DOHH2 (cell line): Measurements from ENCODE around the gene ONECUT1.

ENCODE experiments used
- H3F3A ChIP-seq: fragments of 200-600 bp; sonication (generic), shearing (Covaris generic); 2 replicates; pipeline ENCODE4 v1.6.0; 2016; ENCODE audit warnings: antibody characterized with exemption, mild to moderate bottlenecking; ENCODE audit not compliant: control insufficient read depth, insufficient read depth
- H3K27ac ChIP-seq: fragments of 200-600 bp; sonication (generic); 2 replicates; pipeline ENCODE4 v1.5.1; 2014; ENCODE audit warnings: low read depth, mild to moderate bottlenecking, low read length, moderate library complexity
- H3K27me3 ChIP-seq: fragments of 200-600 bp; sonication (generic); 2 replicates; pipeline ENCODE4 v1.6.1; 2014; ENCODE audit warnings: mild to moderate bottlenecking, low read length, mixed read lengths; ENCODE audit not compliant: control insufficient read depth
- H3K36me3 ChIP-seq: fragments of 200-600 bp; sonication (generic); 2 replicates; pipeline ENCODE4 v1.6.1; 2014; ENCODE audit warnings: mild to moderate bottlenecking, low read length, moderate library complexity, mixed read lengths; ENCODE audit not compliant: control insufficient read depth
- H3K4me1 ChIP-seq: fragments of 200-600 bp; sonication (generic); 2 replicates; pipeline ENCODE4 v1.6.1; 2014; ENCODE audit warnings: mild to moderate bottlenecking, low read length, mixed read lengths; ENCODE audit not compliant: control insufficient read depth
- H3K4me2 ChIP-seq: fragments of 200-600 bp; sonication (generic); 2 replicates; pipeline ENCODE4 v1.6.0; 2014; ENCODE audit warnings: mild to moderate bottlenecking, low read length, moderate library complexity
- H3K4me3 ChIP-seq: fragments of 200-600 bp; sonication (generic); 2 replicates; pipeline ENCODE4 v1.5.1; 2014; ENCODE audit warnings: mild to moderate bottlenecking, low read length, mixed read lengths
- H3K79me2 ChIP-seq: fragments of 200-600 bp; sonication (generic); 2 replicates; pipeline ENCODE4 v1.6.1; 2014; ENCODE audit warnings: mild to moderate bottlenecking, low read length, mixed read lengths; ENCODE audit not compliant: control insufficient read depth
- H3K9me2 ChIP-seq: fragments of 200-600 bp; sonication (generic); replicated peaks from 2 replicates; pipeline ENCODE4 v1.6.1; 2014; ENCODE audit warnings: mild to moderate bottlenecking, low read length, mixed read lengths; ENCODE audit not compliant: control insufficient read depth
- H3K9me3 ChIP-seq: fragments of 200-600 bp; sonication (generic); 2 replicates; pipeline ENCODE4 v1.6.1; 2014; ENCODE audit warnings: antibody characterized with exemption, low read length, mixed read lengths; ENCODE audit not compliant: control insufficient read depth, insufficient read depth
- H4K20me1 ChIP-seq: fragments of 200-600 bp; sonication (generic); 2 replicates; pipeline ENCODE4 v1.6.0; 2014; ENCODE audit warnings: low read depth, mild to moderate bottlenecking, antibody characterized with exemption, low read length, moderate library complexity; ENCODE audit not compliant: control insufficient read depth, insufficient read depth
- CTCF ChIP-seq: fragments of 200-600 bp; sonication (generic); IDR thresholded peaks from one replicate; pipeline ENCODE4 v1.5.1; 2014; ENCODE audit warnings: antibody characterized with exemption, mild to moderate bottlenecking, low read depth, low read length; ENCODE audit not compliant: poor library complexity, severe bottlenecking
- EZH2phosphoT487 ChIP-seq: fragments of 200-600 bp; sonication (generic); IDR thresholded peaks from 2 replicates; pipeline ENCODE4 v1.6.1; 2017; ENCODE audit warnings: borderline replicate concordance, mild to moderate bottlenecking, antibody characterized with exemption, low read length, moderate library complexity, mixed read lengths

The ONECUT1 gene

GRCh38 chr15:52806284-52806655 lies 16.1 kb upstream of the ONECUT1 start:
- H3K27me3 ChIP-seq = peaks cover 77% of the 10 kb centered on the region
- no peak overlapping the region for H3K4me3 ChIP-seq
- H3K4me2 ChIP-seq = no peak overlapping the region
- H3K9me3 ChIP-seq = no peaks in the 10 kb centered on the region
- H3K36me3 ChIP-seq = no peaks in the 10 kb centered on the region
- no peaks in the 10 kb centered on the region for H3K9me2 ChIP-seq
- no peaks in the 10 kb centered on the region for H4K20me1 ChIP-seq
- H3K79me2 ChIP-seq = no peaks in the 10 kb centered on the region
- peaks cover 10% of the 10 kb centered on the region for H3K4me1 ChIP-seq
- no peaks in the 10 kb centered on the region for H3F3A ChIP-seq
- TF ChIP-seq CTCF (no peak), EZH2phosphoT487 (no peak)
- no peak overlapping the region for H3K27ac ChIP-seq

GRCh38 chr15:52805351-52806283 lies 15.5 kb upstream of the ONECUT1 start:
- Histone ChIP-seq H3K9me2 (no peaks in the 10 kb centered on the region), H3K4me3 (no peak overlapping the region), H4K20me1 (no peaks in the 10 kb centered on the region), H3K79me2 (no peaks in the 10 kb centered on the region), H3K27ac (no peak overlapping the region), H3K27me3 (peaks cover 81% of the 10 kb centered on the region), H3K36me3 (no peaks in the 10 kb centered on the region), H3K4me1 (peaks cover 10% of the 10 kb centered on the region), H3F3A (no peaks in the 10 kb centered on the region), H3K9me3 (no peaks in the 10 kb centered on the region), H3K4me2 (peak overlapping the region; percentile 50)
- TF ChIP-seq EZH2phosphoT487 (no peak), CTCF (no peak)

- Histone ChIP-seq H3K4me2 (peak overlapping the region; percentile 50), H3K79me2 (no peaks in the 10 kb centered on the region), H3K4me1 (peaks cover 10% of the 10 kb centered on the region), H3K4me3 (peak overlapping the region; percentile 55), H4K20me1 (no peaks in the 10 kb centered on the region), H3K27ac (no peak overlapping the region), H3K27me3 (peaks cover 91% of the 10 kb centered on the region), H3K9me2 (no peaks in the 10 kb centered on the region), H3K36me3 (no peaks in the 10 kb centered on the region), H3K9me3 (no peaks in the 10 kb centered on the region), H3F3A (no peaks in the 10 kb centered on the region)
- TF ChIP-seq CTCF = no peak
- peak; percentile 92 for TF ChIP-seq EZH2phosphoT487
These were observed 14.5 kb upstream of the ONECUT1 start for GRCh38 chr15:52804526-52805081.
